ENCODE data around the gene DOK4. TPM values are rescaled to one million over a fixed set of nuclear protein-coding genes. Genes with fewer than 3 reads are reported as not detected.

DOK4 gene
- total RNA-seq, 1 donor from 2014 or later: 19.4 TPM

DNA sequence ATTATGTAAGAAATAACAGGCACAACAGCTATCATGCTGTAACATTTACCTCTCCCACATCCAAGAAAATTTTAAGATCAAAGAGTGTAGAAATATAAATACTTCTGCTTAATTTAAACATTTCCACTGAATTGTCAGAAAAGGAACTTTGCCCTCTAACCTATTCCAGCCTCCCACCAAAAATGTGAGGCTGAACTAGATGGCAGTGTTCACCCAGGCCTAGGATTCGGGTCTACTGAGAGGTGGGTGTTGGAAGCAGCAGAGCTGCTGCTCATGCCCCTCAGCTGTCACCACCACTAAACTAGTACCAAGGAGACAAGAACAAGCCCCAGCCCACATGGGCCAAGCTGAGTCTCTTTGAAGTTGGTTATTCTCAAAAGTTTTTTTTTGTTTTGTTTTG is 50.5 kb downstream of the DOK4 start:
- no peaks in the 10 kb centered on the region for H3K27me3 ChIP-seq
- H3K36me3 ChIP-seq: peaks cover 0 to 81% of the 10 kb centered on the region in 2 donors
- H3K9me3 ChIP-seq: no peaks in the 10 kb centered on the region
- no peaks in the 10 kb centered on the region for H3K4me1 ChIP-seq
- intact Hi-C loops (cut with DNase I): no loop called here
- TF ChIP-seq POLR2A (IDR thresholded peaks at IDR 0.05): no peak
- no peak for TF ChIP-seq POLR2AphosphoS5 (IDR thresholded peaks at IDR 0.05; ENCODE audit: insufficient read depth in 1 of 2, low read depth in 1 of 2)
- TF ChIP-seq, protein P1, sequence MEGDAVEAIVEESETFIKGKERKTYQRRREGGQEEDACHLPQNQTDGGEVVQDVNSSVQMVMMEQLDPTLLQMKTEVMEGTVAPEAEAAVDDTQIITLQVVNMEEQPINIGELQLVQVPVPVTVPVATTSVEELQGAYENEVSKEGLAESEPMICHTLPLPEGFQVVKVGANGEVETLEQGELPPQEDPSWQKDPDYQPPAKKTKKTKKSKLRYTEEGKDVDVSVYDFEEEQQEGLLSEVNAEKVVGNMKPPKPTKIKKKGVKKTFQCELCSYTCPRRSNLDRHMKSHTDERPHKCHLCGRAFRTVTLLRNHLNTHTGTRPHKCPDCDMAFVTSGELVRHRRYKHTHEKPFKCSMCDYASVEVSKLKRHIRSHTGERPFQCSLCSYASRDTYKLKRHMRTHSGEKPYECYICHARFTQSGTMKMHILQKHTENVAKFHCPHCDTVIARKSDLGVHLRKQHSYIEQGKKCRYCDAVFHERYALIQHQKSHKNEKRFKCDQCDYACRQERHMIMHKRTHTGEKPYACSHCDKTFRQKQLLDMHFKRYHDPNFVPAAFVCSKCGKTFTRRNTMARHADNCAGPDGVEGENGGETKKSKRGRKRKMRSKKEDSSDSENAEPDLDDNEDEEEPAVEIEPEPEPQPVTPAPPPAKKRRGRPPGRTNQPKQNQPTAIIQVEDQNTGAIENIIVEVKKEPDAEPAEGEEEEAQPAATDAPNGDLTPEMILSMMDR (IDR thresholded peaks at IDR 0.05): no peak
- DNase-seq (ENCODE audit: extremely low spot score in 2 of 2): no peak
- no peak overlapping the region for H3K4me3 ChIP-seq
- no peak overlapping the region for H3K27ac ChIP-seq

DNA sequence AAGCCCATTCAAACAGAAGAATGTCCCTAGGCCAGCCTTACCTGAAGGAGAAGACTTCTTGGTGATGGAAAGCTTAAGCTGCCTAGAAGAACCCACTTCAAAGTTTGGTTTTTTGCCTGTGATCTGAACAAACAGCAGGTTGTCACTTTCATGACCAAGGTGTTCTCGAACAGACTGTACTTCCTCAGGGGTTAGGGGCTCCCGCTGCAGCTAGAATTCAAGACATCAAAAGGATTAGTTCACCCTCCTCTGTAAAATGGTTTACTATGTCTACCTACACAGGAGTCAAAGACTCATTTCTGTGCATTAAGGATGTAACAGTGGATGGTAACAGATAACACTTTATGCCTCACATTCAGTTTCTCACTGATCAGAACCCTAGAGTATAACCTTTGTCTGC is 52.3 kb downstream of the DOK4 start:
- no peak overlapping the region for H3K27ac ChIP-seq
- TF ChIP-seq POLR2A (IDR thresholded peaks at IDR 0.05) (no peak), POLR2AphosphoS5 (IDR thresholded peaks at IDR 0.05; ENCODE audit: insufficient read depth in 1 of 2, low read depth in 1 of 2) (no peak)
- TF ChIP-seq, protein P1 (IDR thresholded peaks at IDR 0.05): no peak
- H3K36me3 ChIP-seq: peaks cover 0 to 80% of the 10 kb centered on the region in 2 donors
- H3K27me3 ChIP-seq: no peaks in the 10 kb centered on the region
- H3K9me3 ChIP-seq: no peaks in the 10 kb centered on the region
- no peak for DNase-seq (ENCODE audit: extremely low spot score in 2 of 2)
- intact Hi-C loops (cut with DNase I): no loop called here
- no peak overlapping the region for H3K4me3 ChIP-seq
- H3K4me1 ChIP-seq: no peaks in the 10 kb centered on the region

DNA sequence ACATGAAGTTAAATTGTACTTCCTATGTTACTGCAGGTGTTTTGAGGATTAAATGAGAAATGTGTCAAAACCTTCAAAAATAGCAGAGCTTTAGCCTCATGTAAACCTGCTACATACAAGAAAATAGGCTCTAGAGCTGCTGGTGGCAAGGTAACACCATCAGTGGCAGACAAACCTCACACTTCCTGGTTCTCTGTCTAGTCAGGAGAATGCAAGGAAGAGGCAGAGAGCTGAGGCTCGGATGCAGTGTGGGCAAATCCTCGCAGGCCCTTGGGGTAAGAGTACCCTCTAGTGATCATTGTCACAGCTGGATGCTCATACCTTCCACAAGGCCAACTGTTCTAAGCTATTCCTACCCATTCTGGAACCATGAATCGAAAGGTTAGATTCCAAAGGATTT is 53.3 kb downstream of the DOK4 start:
- H3K4me1 ChIP-seq: no peaks in the 10 kb centered on the region
- TF ChIP-seq POLR2AphosphoS5 (IDR thresholded peaks at IDR 0.05; ENCODE audit: insufficient read depth in 1 of 2, low read depth in 1 of 2) (no peak), POLR2A (IDR thresholded peaks at IDR 0.05) (no peak)
- TF ChIP-seq, protein P1 (IDR thresholded peaks at IDR 0.05): no peak
- H3K27me3 ChIP-seq: no peaks in the 10 kb centered on the region
- intact Hi-C loops (cut with DNase I): no loop called here
- DNase-seq (ENCODE audit: extremely low spot score in 2 of 2): no peak
- peaks cover 0 to 81% of the 10 kb centered on the region in 2 donors for H3K36me3 ChIP-seq
- H3K27ac ChIP-seq: no peak overlapping the region
- H3K9me3 ChIP-seq: no peaks in the 10 kb centered on the region
- H3K4me3 ChIP-seq: no peak overlapping the region

DNA sequence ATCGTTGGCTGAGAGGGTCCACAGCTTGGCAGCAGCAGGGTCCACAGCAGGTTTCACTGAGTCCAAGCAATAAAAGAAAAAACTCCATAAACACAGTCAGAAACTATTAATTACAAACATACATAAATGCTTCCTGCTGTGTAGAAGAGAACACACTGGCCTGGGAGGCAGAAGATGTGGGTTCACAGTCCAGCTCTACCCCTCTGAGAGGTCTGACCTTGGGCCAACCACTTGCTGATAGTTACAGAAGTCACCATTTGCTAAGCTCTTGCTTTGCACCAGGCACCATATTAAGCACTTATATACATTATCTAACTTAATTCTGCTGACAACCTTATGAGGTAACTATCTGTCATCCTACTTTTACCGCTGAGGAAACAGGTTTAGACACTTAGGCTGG is 53.8 kb downstream of the DOK4 start:
- no peak for DNase-seq (ENCODE audit: extremely low spot score in 2 of 2)
- Histone ChIP-seq H3K4me1 (no peaks in the 10 kb centered on the region), H3K27me3 (no peaks in the 10 kb centered on the region), H3K9me3 (no peaks in the 10 kb centered on the region), H3K36me3 (peaks cover 0 to 81% of the 10 kb centered on the region in 2 donors), H3K4me3 (no peak overlapping the region), H3K27ac (no peak overlapping the region)
- TF ChIP-seq, protein P1 (IDR thresholded peaks at IDR 0.05): no peak
- TF ChIP-seq POLR2A (IDR thresholded peaks at IDR 0.05) (no peak), POLR2AphosphoS5 (IDR thresholded peaks at IDR 0.05; ENCODE audit: insufficient read depth in 1 of 2, low read depth in 1 of 2) (no peak)
- intact Hi-C loops (cut with DNase I): no loop called here

DNA sequence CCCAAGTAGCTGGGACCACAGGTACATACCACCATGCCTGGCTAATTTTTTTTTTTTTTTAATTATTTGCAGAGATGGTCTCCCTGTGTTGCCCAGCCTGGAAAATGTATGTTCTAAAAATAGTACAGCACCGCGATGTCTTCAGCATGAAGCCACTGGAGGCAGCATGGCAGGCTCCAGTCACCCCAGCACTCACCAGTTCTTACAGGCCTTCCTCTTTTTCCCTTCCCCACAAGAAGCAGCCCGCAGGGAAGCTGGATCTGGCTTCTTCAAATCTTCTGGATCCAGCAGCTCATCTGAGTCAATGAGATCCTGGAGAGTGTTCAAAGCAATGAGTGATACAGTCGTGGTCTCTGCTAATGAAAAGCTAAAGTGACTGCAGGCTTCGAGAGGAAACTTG is 55.3 kb downstream of the DOK4 start:
- no peak overlapping the region for H3K27ac ChIP-seq
- no peaks in the 10 kb centered on the region for H3K9me3 ChIP-seq
- intact Hi-C loops (cut with DNase I): no loop called here
- H3K4me3 ChIP-seq: no peak overlapping the region
- no peak for DNase-seq (ENCODE audit: extremely low spot score in 2 of 2)
- no peak for TF ChIP-seq POLR2A (IDR thresholded peaks at IDR 0.05)
- TF ChIP-seq, protein P1 (IDR thresholded peaks at IDR 0.05): no peak
- TF ChIP-seq POLR2AphosphoS5 (IDR thresholded peaks at IDR 0.05; ENCODE audit: insufficient read depth in 1 of 2, low read depth in 1 of 2): no peak
- no peaks in the 10 kb centered on the region for H3K27me3 ChIP-seq
- peaks cover 0 to 77% of the 10 kb centered on the region in 2 donors for H3K36me3 ChIP-seq
- H3K4me1 ChIP-seq: no peaks in the 10 kb centered on the region

Data from vagina (tissue), 2 donors.